WERI-Rb-1 (cell line): ENCODE measurements around the gene NHERF2.

ENCODE experiments used
- DNase-seq: peaks from one replicate; pipeline ENCODE4 v3.0.0-alpha.2; 2020
- H3K27ac ChIP-seq: fragments of 250-450 bp; sonication (Bioruptor Pico); 2 replicates; pipeline ENCODE4 v1.5.1; 2020; ENCODE audit warnings: mild to moderate bottlenecking, moderate library complexity
- H3K27me3 ChIP-seq: fragments of 250-450 bp; sonication (Bioruptor Pico); 2 replicates; pipeline ENCODE4 v1.5.1; 2021; ENCODE audit warnings: mild to moderate bottlenecking, low read depth, moderate library complexity; ENCODE audit not compliant: insufficient read depth, severe bottlenecking
- H3K36me3 ChIP-seq: fragments of 250-450 bp; sonication (Bioruptor Pico); 2 replicates; pipeline ENCODE4 v1.5.1; 2020; ENCODE audit warnings: mild to moderate bottlenecking, moderate library complexity
- H3K4me3 ChIP-seq: 2 replicates; pipeline ENCODE4 v1.5.1; 2011; ENCODE audit warnings: low read depth, mild to moderate bottlenecking, control low read depth, low read length
- H3K9me3 ChIP-seq: fragments of 250-450 bp; sonication (Bioruptor Pico); 2 replicates; pipeline ENCODE4 v1.5.1; 2021; ENCODE audit warnings: mild to moderate bottlenecking, moderate library complexity; ENCODE audit not compliant: severe bottlenecking
- CTCF ChIP-seq: IDR thresholded peaks from 2 replicates; pipeline ENCODE4 v1.5.1; 2011; ENCODE audit warnings: low read depth, mild to moderate bottlenecking, control low read depth, inconsistent platforms, low read length

Gene NHERF2

GRCh38 chr16:2035431-2036199 is 8.9 kb downstream of the NHERF2 start:
- Histone ChIP-seq H3K4me3 (no peak overlapping the region), H3K27ac (no peak overlapping the region), H3K9me3 (no peaks in the 10 kb centered on the region), H3K27me3 (no peaks in the 10 kb centered on the region), H3K36me3 (peaks cover 26% of the 10 kb centered on the region)
- no peak for DNase-seq
- no peak for TF ChIP-seq CTCF

- H3K4me3 ChIP-seq = no peak overlapping the region
- DNase-seq = no peak
These were observed 9.7 kb downstream of the NHERF2 start for GRCh38 chr16:2036200-2036966.

GRCh38 chr16:2037115-2037514 is 10.4 kb downstream of the NHERF2 start:
- DNase-seq = no peak
- no peaks in the 10 kb centered on the region for H3K9me3 ChIP-seq
- peaks cover 20% of the 10 kb centered on the region for H3K36me3 ChIP-seq
- TF ChIP-seq CTCF = no peak
- H3K27ac ChIP-seq = no peak overlapping the region
- H3K4me3 ChIP-seq = no peak overlapping the region
- H3K27me3 ChIP-seq = no peaks in the 10 kb centered on the region

More at GRCh38 chr16:2036200-2036966, 9.7 kb downstream of the NHERF2 start:
- Histone ChIP-seq H3K36me3 (peaks cover 22% of the 10 kb centered on the region), H3K27ac (no peak overlapping the region), H3K27me3 (no peaks in the 10 kb centered on the region), H3K9me3 (no peaks in the 10 kb centered on the region)
- TF ChIP-seq CTCF = no peak

GRCh38 chr16:2037647-2038381 is 11.1 kb downstream of the NHERF2 start:
- TF ChIP-seq CTCF = no peak
- no peaks in the 10 kb centered on the region for H3K9me3 ChIP-seq
- H3K27ac ChIP-seq = no peak overlapping the region; the same call in 1 of the 2 replicates
- no peaks in the 10 kb centered on the region for H3K27me3 ChIP-seq
- H3K4me3 ChIP-seq = no peak overlapping the region
- no peak for DNase-seq
- H3K36me3 ChIP-seq = peaks cover 18% of the 10 kb centered on the region

- no peaks in the 10 kb centered on the region for H3K27me3 ChIP-seq
- H3K36me3 ChIP-seq = peaks cover 21% of the 10 kb centered on the region
- DNase-seq = no peak
- H3K27ac ChIP-seq = peak overlapping the region; percentile 97
- TF ChIP-seq CTCF = no peak
- H3K9me3 ChIP-seq = no peaks in the 10 kb centered on the region
- H3K4me3 ChIP-seq = no peak overlapping the region
These were observed 11.9 kb downstream of the NHERF2 start for GRCh38 chr16:2038382-2039231.
